NT2/D1 (cell line): ENCODE results near the gene NAA60.
A peak's percentile ranks its signal among the peaks of the same experiment; 100 is the strongest.

Experiments
- DNase-seq: peaks from one replicate; pipeline ENCODE4 v3.0.0-alpha.2; 2011; ENCODE audit warnings: low read depth, low spot score
- H3K27me3 ChIP-seq: 2 replicates; pipeline ENCODE4 v1.6.0; 2011; ENCODE audit warnings: mild to moderate bottlenecking; ENCODE audit not compliant: insufficient read length, insufficient read depth
- H3K36me3 ChIP-seq: 2 replicates; pipeline ENCODE4 v1.6.1; 2011; ENCODE audit warnings: mild to moderate bottlenecking, low read length, mixed read lengths; ENCODE audit not compliant: insufficient read depth, insufficient read length
- H3K4me1 ChIP-seq: 2 replicates; pipeline ENCODE4 v1.5.1; 2011; ENCODE audit not compliant: insufficient read depth, insufficient read length
- H3K4me3 ChIP-seq: 2 replicates; pipeline ENCODE4 v1.5.1; 2011; ENCODE audit warnings: low read depth; ENCODE audit not compliant: insufficient read length
- H3K9ac ChIP-seq: 2 replicates; pipeline ENCODE4 v1.6.0; 2011; ENCODE audit warnings: low read depth; ENCODE audit not compliant: insufficient read length
- H3K9me3 ChIP-seq: 2 replicates; pipeline ENCODE4 v1.5.1; 2011; ENCODE audit warnings: mild to moderate bottlenecking, low read length; ENCODE audit not compliant: insufficient read depth
- SUZ12 ChIP-seq: IDR thresholded peaks from 2 replicates; pipeline ENCODE4 v1.6.1; 2011; ENCODE audit not compliant: insufficient read length, insufficient read depth; ENCODE audit errors: extremely low read depth
- YY1 ChIP-seq: IDR thresholded peaks from 2 replicates; pipeline ENCODE4 v1.6.1; 2011; ENCODE audit not compliant: insufficient read length, insufficient read depth
- ZNF274 ChIP-seq: IDR thresholded peaks from 2 replicates; pipeline ENCODE4 v1.6.1; 2011; ENCODE audit warnings: mild to moderate bottlenecking, low read depth, low read length

Gene NAA60

DNA sequence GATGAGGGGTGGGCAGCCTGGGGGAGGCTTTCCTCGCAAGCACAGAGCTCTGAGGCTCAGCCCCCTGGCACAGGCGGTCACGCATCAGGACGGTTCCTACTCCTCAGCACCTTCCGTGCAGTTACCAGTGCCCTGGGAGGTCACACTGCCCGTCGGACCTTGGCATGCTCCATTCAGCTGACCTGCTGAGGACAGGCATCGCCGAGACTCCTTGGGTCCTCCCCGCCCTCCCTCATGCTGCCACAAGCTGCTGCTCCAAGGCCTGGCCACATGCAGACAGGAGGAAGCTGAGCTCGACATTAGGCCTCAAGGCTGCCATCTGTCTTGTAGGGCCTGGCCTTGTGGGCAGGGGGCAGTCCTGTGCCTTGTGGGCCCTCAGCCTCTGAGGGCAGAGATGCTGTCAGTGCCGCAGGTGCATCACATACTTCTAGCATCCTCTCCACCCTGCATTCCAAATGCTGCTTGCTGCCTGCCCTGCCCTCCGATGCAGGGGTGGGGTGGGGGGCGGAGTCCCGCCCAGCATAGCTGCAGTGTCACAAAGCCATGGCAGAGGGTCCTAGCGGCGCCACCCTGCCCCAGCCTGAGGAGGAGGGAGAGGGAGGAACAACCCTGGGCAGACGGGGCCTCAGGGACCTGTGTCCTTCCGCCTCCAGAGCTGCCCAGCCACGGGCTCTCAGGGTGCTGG is 42.5 kb downstream of the NAA60 start:
- H3K4me1 ChIP-seq: peaks cover 20% of the 10 kb centered on the region
- H3K36me3 ChIP-seq: peaks cover 70% of the 10 kb centered on the region
- no peaks in the 10 kb centered on the region for H3K9me3 ChIP-seq
- no peak overlapping the region for H3K4me3 ChIP-seq
- DNase-seq: no peak
- TF ChIP-seq ZNF274 (no peak), YY1 (no peak)
- no peak overlapping the region for H3K9ac ChIP-seq
- H3K27me3 ChIP-seq: no peaks in the 10 kb centered on the region

DNA sequence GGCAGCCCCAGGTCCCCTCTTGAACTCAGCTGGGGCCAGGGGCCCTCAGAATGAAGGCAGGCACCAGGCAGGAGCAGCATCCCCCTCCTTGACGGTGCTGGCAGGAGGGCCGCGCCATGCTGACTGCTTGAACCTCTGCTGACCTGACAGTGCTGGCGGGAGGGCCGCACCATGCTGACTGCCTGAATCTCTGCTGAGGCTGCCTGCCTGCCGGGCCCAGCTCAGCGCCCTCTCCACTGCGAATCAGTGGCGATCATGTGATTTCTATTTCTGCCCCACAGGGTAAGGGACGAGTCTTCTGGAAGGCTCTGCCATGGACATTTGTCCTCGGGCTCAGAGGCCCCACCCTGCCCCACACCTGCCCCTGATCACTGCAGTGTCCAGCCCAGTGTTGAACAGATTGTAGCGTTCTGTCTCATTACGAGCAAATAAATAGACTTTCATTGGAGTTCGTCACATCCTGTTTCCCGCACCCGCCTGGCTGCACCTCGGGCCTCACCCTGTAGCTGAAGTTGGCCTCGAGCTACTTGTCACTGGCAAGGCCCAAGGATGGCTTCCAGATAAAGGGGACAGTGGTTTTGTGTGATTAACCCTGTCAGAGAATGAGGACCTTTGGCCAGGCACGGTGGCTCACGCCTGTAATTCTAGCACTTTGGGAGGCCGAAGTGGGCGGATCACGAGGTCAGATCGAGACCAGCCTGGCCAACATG is 43.2 kb downstream of the NAA60 start:
- Histone ChIP-seq H3K36me3 (peaks cover 63% of the 10 kb centered on the region), H3K4me1 (peaks cover 17% of the 10 kb centered on the region), H3K27me3 (no peaks in the 10 kb centered on the region), H3K9ac (no peak overlapping the region), H3K4me3 (no peak overlapping the region), H3K9me3 (no peaks in the 10 kb centered on the region)
- DNase-seq: no peak
- TF ChIP-seq YY1 (no peak), SUZ12 (no peak), ZNF274 (no peak)

DNA sequence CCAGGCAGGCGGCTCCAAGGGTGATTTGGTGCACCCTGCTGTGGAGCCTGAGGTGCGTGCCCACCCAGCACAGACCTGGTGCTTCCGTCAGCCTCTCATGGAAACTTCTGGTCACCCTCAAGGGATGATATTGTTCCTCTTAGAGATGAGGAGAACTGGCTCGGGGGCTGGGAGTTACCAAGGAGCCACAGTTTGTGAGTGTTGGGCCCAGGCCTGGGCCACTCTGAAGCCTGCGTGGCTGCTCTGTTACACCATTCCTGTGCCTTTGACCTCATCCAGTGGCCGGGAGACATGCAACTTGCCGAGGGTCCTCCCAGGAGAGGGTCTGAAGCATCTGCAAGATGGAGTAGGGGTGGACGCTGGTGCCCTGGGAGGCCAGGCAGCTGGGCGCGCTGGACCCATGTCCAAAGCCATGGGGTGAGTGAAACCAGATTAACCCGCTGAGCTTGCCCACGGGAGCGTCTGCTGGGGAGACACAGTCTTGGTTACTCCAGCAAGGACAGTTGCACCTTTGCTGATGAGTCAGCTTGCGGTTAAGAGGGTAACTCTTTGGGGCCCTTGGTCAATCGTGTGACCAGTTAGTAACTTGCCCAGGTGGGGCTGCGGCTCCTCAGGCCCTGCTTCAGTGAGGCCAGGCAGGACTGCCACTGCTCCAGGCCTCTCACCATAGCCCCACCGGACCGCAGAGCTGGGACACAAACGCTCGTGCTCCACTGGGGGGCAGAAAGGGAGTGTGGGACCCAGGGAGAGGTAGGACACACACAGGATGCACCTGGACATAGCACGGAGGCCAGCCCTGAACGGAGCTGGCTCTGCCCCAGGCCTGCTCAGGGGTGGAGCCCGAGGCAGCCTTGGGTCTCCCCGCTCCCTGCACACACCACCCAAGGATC is 44.3 kb downstream of the NAA60 start:
- TF ChIP-seq SUZ12: no peak
- no peak for TF ChIP-seq YY1
- no peak for TF ChIP-seq ZNF274
- peaks cover 17% of the 10 kb centered on the region for H3K4me1 ChIP-seq
- no peaks in the 10 kb centered on the region for H3K9me3 ChIP-seq
- no peak overlapping the region for H3K9ac ChIP-seq
- H3K36me3 ChIP-seq: peaks cover 53% of the 10 kb centered on the region
- no peak for DNase-seq
- no peaks in the 10 kb centered on the region for H3K27me3 ChIP-seq
- H3K4me3 ChIP-seq: no peak overlapping the region

DNA sequence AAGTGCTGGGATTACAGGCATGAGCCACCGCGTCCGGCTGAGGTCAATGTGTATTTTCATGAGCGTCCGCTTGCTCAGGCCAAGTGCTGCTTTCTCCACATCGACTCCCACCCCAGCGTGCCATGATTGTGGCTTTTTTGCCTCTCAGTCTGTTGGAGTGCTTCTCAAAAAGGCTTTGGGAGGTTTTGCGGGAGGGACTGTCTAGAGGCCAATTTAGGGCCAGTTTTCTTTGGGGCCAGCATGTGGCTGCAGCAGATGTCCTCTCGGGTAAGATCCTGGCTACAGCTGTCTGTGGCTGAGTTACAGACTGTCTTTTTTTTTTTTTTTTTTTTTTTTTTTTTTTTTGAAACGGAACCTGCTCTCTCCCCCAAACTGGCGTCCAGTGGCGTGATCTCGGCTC is 45.3 kb downstream of the NAA60 start:
- no peaks in the 10 kb centered on the region for H3K9me3 ChIP-seq
- TF ChIP-seq SUZ12 (no peak), YY1 (no peak), ZNF274 (no peak)
- peaks cover 17% of the 10 kb centered on the region for H3K4me1 ChIP-seq
- no peak for DNase-seq
- H3K36me3 ChIP-seq: peaks cover 43% of the 10 kb centered on the region
- H3K9ac ChIP-seq: no peak overlapping the region
- H3K27me3 ChIP-seq: no peaks in the 10 kb centered on the region
- H3K4me3 ChIP-seq: no peak overlapping the region

DNA sequence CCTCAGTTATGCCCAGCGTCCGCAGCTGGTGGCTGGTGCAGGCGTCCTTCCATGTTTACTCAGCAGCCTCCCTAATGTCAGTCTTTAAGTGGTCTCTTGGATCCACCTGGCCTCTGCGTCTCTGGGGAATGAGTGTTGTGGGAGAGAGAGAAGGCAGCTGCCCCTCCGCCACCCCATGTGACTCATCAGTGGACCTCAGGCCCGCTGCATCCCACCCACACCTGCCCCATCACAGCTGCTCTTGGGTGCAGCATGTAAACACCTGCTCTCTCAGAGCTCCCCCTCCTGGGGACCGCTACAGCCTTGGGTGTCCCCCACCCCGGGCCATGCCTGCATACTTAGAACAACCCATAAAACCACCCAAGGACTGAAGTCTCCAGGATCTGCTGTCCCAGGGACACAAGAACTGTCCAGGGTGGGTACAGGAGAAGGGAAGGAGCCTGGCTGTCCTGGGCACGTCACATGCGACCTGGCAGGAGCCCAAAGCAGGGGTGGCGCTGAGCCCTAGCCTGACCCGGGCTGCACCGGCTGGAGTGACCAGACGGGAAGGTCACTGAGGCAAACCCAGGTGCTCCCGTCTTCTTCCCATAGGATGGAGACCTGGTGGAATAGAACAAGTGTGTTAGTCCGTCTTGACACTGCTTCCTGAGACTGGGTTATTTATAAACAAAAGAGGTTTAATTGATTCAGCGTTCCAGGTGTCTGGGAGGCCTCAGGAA is 47.6 kb downstream of the NAA60 start:
- no peaks in the 10 kb centered on the region for H3K9me3 ChIP-seq
- no peak overlapping the region for H3K9ac ChIP-seq
- no peak overlapping the region for H3K4me3 ChIP-seq
- DNase-seq: no peak
- H3K4me1 ChIP-seq: peaks cover 18% of the 10 kb centered on the region
- peaks cover 20% of the 10 kb centered on the region for H3K36me3 ChIP-seq
- no peaks in the 10 kb centered on the region for H3K27me3 ChIP-seq
- TF ChIP-seq ZNF274 (no peak), SUZ12 (no peak), YY1 (no peak)

DNA sequence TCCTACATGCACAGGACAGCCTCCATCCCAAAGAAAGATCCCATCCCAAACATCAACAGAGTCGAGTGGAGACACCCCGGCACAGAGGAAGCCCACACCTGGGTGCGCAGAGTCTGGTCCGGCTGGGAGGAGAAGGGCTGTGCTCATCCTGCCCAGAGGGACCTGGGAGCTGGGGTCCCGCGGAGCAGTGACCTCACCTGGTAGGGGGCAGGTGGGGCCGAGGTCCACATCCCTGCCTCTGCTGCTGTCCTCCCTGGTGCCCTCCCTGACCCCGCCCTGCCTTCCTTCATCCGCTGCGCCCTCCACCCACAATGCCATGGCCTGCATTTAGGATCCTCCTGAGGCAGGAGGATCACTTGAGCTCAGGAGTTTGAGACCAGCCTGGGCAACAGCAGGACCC is 48.9 kb downstream of the NAA60 start:
- Histone ChIP-seq H3K9me3 (no peaks in the 10 kb centered on the region), H3K36me3 (peaks cover 8% of the 10 kb centered on the region), H3K27me3 (no peaks in the 10 kb centered on the region), H3K4me3 (no peak overlapping the region), H3K9ac (peak overlapping the region; percentile 32), H3K4me1 (peaks cover 18% of the 10 kb centered on the region)
- DNase-seq: no peak
- TF ChIP-seq SUZ12: no peak
- no peak for TF ChIP-seq ZNF274
- no peak for TF ChIP-seq YY1
